H1 (cell line): ENCODE results near the gene ALPI. TPM values are rescaled to one million over a fixed set of nuclear protein-coding genes. Genes with fewer than 3 reads are reported as not detected.

Source experiments
- MAFK ChIP-seq: IDR thresholded peaks from 2 replicates; pipeline ENCODE4 v1.6.1; 2012; ENCODE audit warnings: low read depth, mild to moderate bottlenecking, improper control_type of control experiment, low read length
- NANOG ChIP-seq: IDR thresholded peaks from 2 replicates; pipeline ENCODE4 v1.6.1; 2011; ENCODE audit warnings: low read length, low read depth, mild to moderate bottlenecking, inconsistent platforms; ENCODE audit not compliant: insufficient read depth, poor library complexity, severe bottlenecking
- NRF1 ChIP-seq: IDR thresholded peaks from 2 replicates; pipeline ENCODE4 v1.6.1; 2011; ENCODE audit warnings: mild to moderate bottlenecking, low read depth, low read length, improper control_type of control experiment
- polyA plus RNA-seq, 7 experiments: library from polyadenylated mRNA; depleted of rRNA in 3 of 7; stranded (reverse) in 5 of 7; unstranded in 2 of 7; fragments of >200 nt in 5 of 7; fragments of 200-250 nt in 2 of 7; gene quantifications; 1 replicate in 5 of 7; 2 replicates in 1 of 7; 4 replicates in 1 of 7; pipeline versions ENCODE4 v1.2.1 to v1.2.3, GENCODE V29; 2011 to 2013; ENCODE audit warnings: missing spikeins in 2 of 7, mixed read lengths in 2 of 7
- total RNA-seq: library from RNA; stranded (reverse); fragmentation: NEBNext Ultra II Directional; extraction: Animal tissue kit (Norgen Biotek cat#: 25700); gene quantifications from 2 replicates; pipeline ENCODE4 v1.2.1, GENCODE V29; 2021

The ALPI gene
- total and polyA plus RNA-seq, 2 of the 8 experiments (the other 6 are each of a cell fraction or from before 2014, with no cell fraction given) = not detected

DNA sequence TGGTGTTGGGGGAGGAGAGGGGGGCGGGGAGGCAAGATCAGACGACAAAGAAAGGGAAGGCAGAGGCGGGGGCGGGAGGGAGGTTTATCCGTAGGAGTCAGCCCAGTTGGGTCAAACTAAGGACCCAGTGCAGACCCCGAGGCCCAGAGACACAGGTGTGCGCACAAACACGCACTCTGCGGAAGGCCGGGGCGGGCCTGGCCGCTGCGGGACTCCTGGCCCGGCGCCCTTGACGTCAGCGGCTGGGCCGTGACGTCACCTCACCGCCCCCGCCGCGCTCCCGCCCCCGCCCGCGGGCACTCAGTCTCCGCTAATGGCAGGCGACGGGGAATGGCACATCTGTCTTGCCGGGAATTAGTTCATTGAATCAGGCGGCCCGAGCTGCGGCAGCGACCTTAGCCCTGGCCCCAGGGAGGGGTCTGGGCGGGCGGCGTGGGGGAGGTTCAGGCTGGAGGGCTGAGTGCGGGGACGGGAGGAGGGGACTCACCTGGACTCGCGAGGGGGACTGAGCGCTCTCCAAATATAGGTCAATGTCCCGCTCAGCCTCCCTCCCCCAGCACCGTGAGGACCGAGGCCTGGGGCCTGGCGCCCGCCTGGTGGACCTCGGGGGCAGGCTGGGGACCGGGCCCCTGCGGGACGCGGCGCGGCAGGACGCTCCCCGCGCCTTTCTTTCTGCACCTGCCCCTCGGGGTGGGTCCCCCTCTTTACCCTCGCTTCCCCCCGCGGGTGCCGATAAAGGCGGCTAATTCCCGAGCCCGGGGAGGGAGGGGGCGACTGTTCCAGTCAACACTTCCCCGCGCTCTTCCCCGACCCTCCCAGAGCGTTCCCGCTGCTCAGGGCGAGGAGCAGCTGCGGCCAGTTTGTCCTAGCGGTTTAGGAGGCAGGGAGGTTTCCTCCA lies 47.2 kb downstream of the ALPI start (continued):
- no peak for TF ChIP-seq NANOG
- no peak for TF ChIP-seq NRF1
- TF ChIP-seq MAFK = no peak
- TF ChIP-seq, all 59 proteins: peak for 10
